ENCODE results near the gene C1orf232. TPM values are rescaled to one million over a fixed set of nuclear protein-coding genes. Genes with fewer than 3 reads are reported as not detected.

The C1orf232 gene
- total and polyA plus RNA-seq, 2 experiments from 2014 or later = not detected

DNA sequence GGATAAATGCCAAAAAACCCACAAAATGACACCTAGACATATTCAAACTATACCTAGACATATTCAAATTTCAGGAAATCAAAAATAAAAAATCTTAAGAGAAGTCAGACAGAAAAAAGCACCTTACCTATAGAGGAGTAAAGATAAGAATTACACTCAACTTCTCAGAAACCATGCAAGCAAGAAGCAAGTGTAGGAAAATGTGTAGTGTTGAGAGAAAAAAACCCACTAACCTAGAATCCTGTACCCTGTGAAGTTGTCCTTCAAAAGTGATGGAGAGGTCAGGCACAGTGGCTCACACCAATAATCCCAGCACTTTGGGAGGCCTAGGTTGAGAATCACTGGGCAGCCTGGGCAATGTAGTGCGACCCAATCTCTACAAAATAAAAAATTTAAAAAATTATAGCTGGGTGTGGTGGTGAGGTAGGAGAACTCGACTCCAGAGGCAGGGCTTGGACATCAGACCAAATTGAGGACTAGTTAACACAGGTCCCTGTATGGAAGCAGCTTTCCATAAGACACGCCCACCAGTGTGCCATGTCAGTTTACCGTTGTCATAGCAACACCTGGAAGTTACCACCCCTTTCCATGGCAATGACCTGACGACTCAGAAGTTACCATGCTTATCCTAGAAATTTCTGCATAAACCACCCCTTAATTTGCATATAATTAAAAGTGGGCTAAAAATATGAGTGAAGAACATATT, 36.5 kb downstream of the C1orf232 start:
- in situ Hi-C loops (cut with MboI) = no loop called here
- no peaks in the 10 kb centered on the region for H3K36me3 ChIP-seq (ENCODE audit: low read depth)
- H3K27ac ChIP-seq = no peak overlapping the region
- no peaks in the 10 kb centered on the region for H4K20me1 ChIP-seq (ENCODE audit: insufficient read depth)
- H3K9me2 ChIP-seq (ENCODE audit: insufficient read depth) = no peaks in the 10 kb centered on the region
- no peak overlapping the region for H3K9ac ChIP-seq
- no peak overlapping the region for H3K4me3 ChIP-seq
- H3K4me2 ChIP-seq (ENCODE audit: unreplicated experiment) = no peak overlapping the region
- H3K9me3 ChIP-seq (ENCODE audit: low read depth) = no peaks in the 10 kb centered on the region
- 56 to 62% methylated on average over 5 of the region's 5 CpGs for WGBS, 2 experiments (ENCODE audit: low coverage in 1 of 2, low lambda C conversion rate in 2 of 2, missing lambda C conversion rate in 2 of 2)
- H3K4me1 ChIP-seq (ENCODE audit: insufficient read depth) = no peaks in the 10 kb centered on the region
- no peak for DNase-seq
- H3K79me2 ChIP-seq (ENCODE audit: insufficient read depth) = no peaks in the 10 kb centered on the region
- TF ChIP-seq EZH2phosphoT487 (IDR thresholded peaks at IDR 0.05; ENCODE audit: insufficient read depth, low read depth) = no peak
- TF ChIP-seq EZH2 (IDR thresholded peaks at IDR 0.05; ENCODE audit: insufficient read depth, poor library complexity, severe bottlenecking) = no peak
- H3K27me3 ChIP-seq (replicated peaks; ENCODE audit: insufficient read depth) = no peaks in the 10 kb centered on the region; the same call in 1 of the 2 replicates
- H3F3A ChIP-seq (ENCODE audit: insufficient read depth) = no peaks in the 10 kb centered on the region
- H2AFZ ChIP-seq = no peak overlapping the region

DNA sequence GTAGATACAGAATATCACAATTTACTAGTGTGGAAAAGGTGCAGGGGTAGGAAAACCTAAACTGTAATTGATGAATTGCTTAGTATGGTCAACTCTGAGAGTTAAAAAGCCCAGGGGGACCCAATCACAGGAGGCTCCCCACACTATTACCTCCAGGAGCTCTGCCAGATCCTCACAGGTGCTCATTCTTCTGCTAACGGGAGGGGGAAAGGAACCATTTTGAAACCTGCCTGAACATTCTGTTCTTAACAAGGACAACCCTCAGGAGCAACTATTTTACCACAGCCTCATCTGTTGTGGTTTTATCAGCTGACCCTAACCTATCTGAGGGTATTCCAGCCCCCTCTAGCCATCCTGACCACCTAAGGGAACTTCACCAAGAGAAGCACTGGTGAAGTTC, 38.1 kb downstream of the C1orf232 start:
- TF ChIP-seq EZH2 (IDR thresholded peaks at IDR 0.05; ENCODE audit: insufficient read depth, poor library complexity, severe bottlenecking) (no peak), EZH2phosphoT487 (IDR thresholded peaks at IDR 0.05; ENCODE audit: insufficient read depth, low read depth) (no peak)
- Histone ChIP-seq H3K4me1 (ENCODE audit: insufficient read depth) (no peaks in the 10 kb centered on the region), H3K27me3 (replicated peaks; ENCODE audit: insufficient read depth) (no peaks in the 10 kb centered on the region; the same call in 1 of the 2 replicates), H3F3A (ENCODE audit: insufficient read depth) (no peaks in the 10 kb centered on the region), H4K20me1 (ENCODE audit: insufficient read depth) (no peaks in the 10 kb centered on the region), H3K4me3 (no peak overlapping the region), H3K79me2 (ENCODE audit: insufficient read depth) (no peaks in the 10 kb centered on the region), H3K27ac (no peak overlapping the region), H3K9me2 (ENCODE audit: insufficient read depth) (no peaks in the 10 kb centered on the region), H3K9ac (no peak overlapping the region), H3K4me2 (ENCODE audit: unreplicated experiment) (no peak overlapping the region), H3K36me3 (ENCODE audit: low read depth) (no peaks in the 10 kb centered on the region), H2AFZ (no peak overlapping the region), H3K9me3 (ENCODE audit: low read depth) (no peaks in the 10 kb centered on the region)
- 8 to 20% methylated on average over 1 of the region's 1 CpG for WGBS, 2 experiments (ENCODE audit: low coverage in 1 of 2, low lambda C conversion rate in 2 of 2, missing lambda C conversion rate in 2 of 2)
- in situ Hi-C loops (cut with MboI) = no loop called here
- DNase-seq = no peak

DNA sequence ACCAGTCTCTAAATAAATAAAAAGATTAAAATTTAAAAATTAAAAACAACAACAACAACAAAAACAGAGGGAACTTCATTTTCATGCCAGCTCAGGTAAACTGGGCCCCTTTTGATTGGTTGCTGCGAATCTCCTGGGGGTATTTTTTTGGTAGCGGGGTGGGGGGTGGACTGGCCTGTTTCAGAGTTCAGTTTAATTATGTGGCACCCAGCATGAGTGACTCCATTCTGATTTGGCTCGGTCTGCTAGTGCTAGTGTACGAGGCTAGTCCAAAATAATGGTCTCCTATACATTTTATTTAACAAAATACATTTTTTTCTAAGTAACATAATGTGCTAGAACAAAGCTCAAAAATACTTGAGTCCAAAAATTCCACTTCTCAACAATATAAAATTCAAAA, 39.0 kb downstream of the C1orf232 start:
- H3K9ac ChIP-seq = no peak overlapping the region
- H3K4me3 ChIP-seq = no peak overlapping the region
- no peaks in the 10 kb centered on the region for H4K20me1 ChIP-seq (ENCODE audit: insufficient read depth)
- no peaks in the 10 kb centered on the region for H3K4me1 ChIP-seq (ENCODE audit: insufficient read depth)
- no peak for DNase-seq
- H3F3A ChIP-seq (ENCODE audit: insufficient read depth) = no peaks in the 10 kb centered on the region
- H3K9me2 ChIP-seq (ENCODE audit: insufficient read depth) = no peaks in the 10 kb centered on the region
- H3K4me2 ChIP-seq (ENCODE audit: unreplicated experiment) = no peak overlapping the region
- no peaks in the 10 kb centered on the region for H3K36me3 ChIP-seq (ENCODE audit: low read depth)
- TF ChIP-seq EZH2 (IDR thresholded peaks at IDR 0.05; ENCODE audit: insufficient read depth, poor library complexity, severe bottlenecking) (no peak), EZH2phosphoT487 (IDR thresholded peaks at IDR 0.05; ENCODE audit: insufficient read depth, low read depth) (no peak)
- no peaks in the 10 kb centered on the region for H3K9me3 ChIP-seq (ENCODE audit: low read depth)
- 79 to 80% methylated on average over 4 of the region's 4 CpGs for WGBS, 2 experiments (ENCODE audit: low coverage in 1 of 2, low lambda C conversion rate in 2 of 2, missing lambda C conversion rate in 2 of 2)
- H3K27me3 ChIP-seq (replicated peaks; ENCODE audit: insufficient read depth) = no peaks in the 10 kb centered on the region; the same call in 1 of the 2 replicates
- H3K27ac ChIP-seq = no peak overlapping the region
- no peak overlapping the region for H2AFZ ChIP-seq
- in situ Hi-C loops (cut with MboI) = no loop called here
- H3K79me2 ChIP-seq (ENCODE audit: insufficient read depth) = no peaks in the 10 kb centered on the region

DNA sequence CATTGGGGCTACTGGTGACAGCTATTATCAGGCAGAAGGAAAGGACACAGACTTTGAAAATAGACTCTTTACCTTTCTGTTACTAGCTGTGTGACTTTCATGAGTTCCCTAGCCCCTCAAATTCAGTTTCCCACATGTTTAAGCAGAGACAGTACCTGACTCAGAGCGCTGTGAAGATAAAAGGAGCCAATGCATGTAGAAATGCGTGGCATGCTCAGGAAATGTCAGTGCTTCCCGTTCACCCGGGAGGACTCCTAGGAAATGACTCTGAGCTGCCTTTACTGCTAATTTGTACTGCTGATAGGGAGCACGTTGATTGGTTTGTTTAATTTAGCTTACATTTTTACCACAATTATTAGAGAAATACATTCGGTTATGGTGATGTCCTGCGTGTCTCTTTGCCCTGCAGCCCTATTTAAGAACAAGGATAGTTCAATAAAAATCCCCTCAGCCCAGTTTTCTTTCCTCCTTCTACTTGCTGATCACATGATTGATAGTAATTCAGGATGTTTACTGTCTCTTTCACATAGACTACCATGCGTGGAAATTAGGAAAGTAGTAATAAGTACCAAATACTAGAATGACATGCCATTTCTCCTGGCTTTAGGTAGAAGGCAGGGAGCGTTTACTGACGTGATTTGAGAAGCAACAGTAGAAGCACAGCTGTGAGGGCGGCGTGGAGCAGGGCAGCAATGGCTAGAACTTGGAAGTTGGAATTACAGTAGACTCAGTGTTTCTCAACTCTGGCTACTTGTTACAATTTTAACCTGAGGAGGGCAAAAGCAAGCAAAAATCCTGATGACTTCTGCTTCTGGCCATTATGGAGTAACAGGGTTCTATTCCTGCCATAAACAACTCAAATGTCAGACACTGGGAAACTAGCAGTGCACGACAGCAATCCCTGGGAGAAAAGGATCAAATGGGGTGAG, 41.3 kb downstream of the C1orf232 start:
- H3K9ac ChIP-seq = no peak overlapping the region
- no peaks in the 10 kb centered on the region for H3K9me3 ChIP-seq (ENCODE audit: low read depth)
- 58 to 59% methylated on average over 13 of the region's 13 CpGs for WGBS, 2 experiments (ENCODE audit: low coverage in 1 of 2, low lambda C conversion rate in 2 of 2, missing lambda C conversion rate in 2 of 2)
- peaks cover 13% of the 10 kb centered on the region for H3K4me1 ChIP-seq (ENCODE audit: insufficient read depth)
- H3K4me3 ChIP-seq = no peak overlapping the region
- H3F3A ChIP-seq (ENCODE audit: insufficient read depth) = peaks cover 14% of the 10 kb centered on the region
- TF ChIP-seq EZH2 (IDR thresholded peaks at IDR 0.05; ENCODE audit: insufficient read depth, poor library complexity, severe bottlenecking) (no peak), EZH2phosphoT487 (IDR thresholded peaks at IDR 0.05; ENCODE audit: insufficient read depth, low read depth) (no peak)
- H2AFZ ChIP-seq = no peak overlapping the region
- no peaks in the 10 kb centered on the region for H4K20me1 ChIP-seq (ENCODE audit: insufficient read depth)
- no peak overlapping the region for H3K4me2 ChIP-seq (ENCODE audit: unreplicated experiment)
- no peak overlapping the region for H3K27ac ChIP-seq
- no peaks in the 10 kb centered on the region; the same call in 1 of the 2 replicates for H3K27me3 ChIP-seq (replicated peaks; ENCODE audit: insufficient read depth)
- H3K9me2 ChIP-seq (ENCODE audit: insufficient read depth) = no peaks in the 10 kb centered on the region
- no peaks in the 10 kb centered on the region for H3K36me3 ChIP-seq (ENCODE audit: low read depth)
- DNase-seq = no peak
- in situ Hi-C loops (cut with MboI) = no loop called here
- H3K79me2 ChIP-seq (ENCODE audit: insufficient read depth) = no peaks in the 10 kb centered on the region
